Measurements from ENCODE around the gene ZC3H4.
A peak's percentile ranks its signal among the peaks of the same experiment; 100 is the strongest.

ZC3H4 gene

GRCh38 chr19:47035127-47036096 lies 78.2 kb downstream of the ZC3H4 start:
- peak; percentile 86 for DNase-seq (ENCODE audit: low read depth, low spot score)
- peak overlapping the region; percentile 62 for H3K4me3 ChIP-seq (ENCODE audit: low read length)

- DNase-seq (ENCODE audit: low read depth, low spot score) = peak; percentile 29
- H3K4me3 ChIP-seq (ENCODE audit: low read length) = no peak overlapping the region
These were observed 81.3 kb downstream of the ZC3H4 start for GRCh38 chr19:47032171-47032811.

- DNase-seq (ENCODE audit: low read depth, low spot score) = no peak
- no peak overlapping the region for H3K4me3 ChIP-seq (ENCODE audit: low read length)
These were observed 85.4 kb downstream of the ZC3H4 start for GRCh38 chr19:47028195-47028601.

- no peak overlapping the region for H3K4me3 ChIP-seq (ENCODE audit: low read length)
- DNase-seq (ENCODE audit: low read depth, low spot score) = no peak
These were observed 85.9 kb downstream of the ZC3H4 start for GRCh38 chr19:47027586-47028088.

GRCh38 chr19:47026889-47027288 lies 86.7 kb downstream of the ZC3H4 start:
- H3K4me3 ChIP-seq (ENCODE audit: low read length) = no peak overlapping the region
- no peak for DNase-seq (ENCODE audit: low read depth, low spot score)

- no peak for DNase-seq (ENCODE audit: low read depth, low spot score)
- no peak overlapping the region for H3K4me3 ChIP-seq (ENCODE audit: low read length)
These were observed 87.4 kb downstream of the ZC3H4 start for GRCh38 chr19:47026156-47026555.

GRCh38 chr19:47024502-47024901 lies 89.1 kb downstream of the ZC3H4 start:
- DNase-seq (ENCODE audit: low read depth, low spot score) = no peak
- H3K4me3 ChIP-seq (ENCODE audit: low read length) = no peak overlapping the region

- no peak overlapping the region for H3K4me3 ChIP-seq (ENCODE audit: low read length)
- no peak for DNase-seq (ENCODE audit: low read depth, low spot score)
These were observed 90.2 kb downstream of the ZC3H4 start for GRCh38 chr19:47023448-47023794.

- DNase-seq (ENCODE audit: low read depth, low spot score) = no peak
- H3K4me3 ChIP-seq (ENCODE audit: low read length) = no peak overlapping the region
These were observed 90.8 kb downstream of the ZC3H4 start for GRCh38 chr19:47022541-47023447.

- no peak overlapping the region for H3K4me3 ChIP-seq (ENCODE audit: low read length)
- DNase-seq (ENCODE audit: low read depth, low spot score) = no peak
These were observed 91.4 kb downstream of the ZC3H4 start for GRCh38 chr19:47022140-47022536.

- no peak for DNase-seq (ENCODE audit: low read depth, low spot score)
- no peak overlapping the region for H3K4me3 ChIP-seq (ENCODE audit: low read length)
These were observed 91.9 kb downstream of the ZC3H4 start for GRCh38 chr19:47021536-47022139.

- no peak for DNase-seq (ENCODE audit: low read depth, low spot score)
- no peak overlapping the region for H3K4me3 ChIP-seq (ENCODE audit: low read length)
These were observed 92.5 kb downstream of the ZC3H4 start for GRCh38 chr19:47020992-47021496.

- DNase-seq (ENCODE audit: low read depth, low spot score) = no peak
- no peak overlapping the region for H3K4me3 ChIP-seq (ENCODE audit: low read length)
These were observed 93.3 kb downstream of the ZC3H4 start for GRCh38 chr19:47020132-47020805.

- no peak for DNase-seq (ENCODE audit: low read depth, low spot score)
- no peak within 1 kb of the TSS for H3K4me3 ChIP-seq (ENCODE audit: low read length)
These were observed 94.0 kb downstream of the ZC3H4 start, which contains the start of gene NPAS1 for GRCh38 chr19:47019431-47020041. Gene NPAS1 (plus strand): TSS chr19:47019837. CDS start chr19:47021048, 1,211 bp downstream.

- no peak overlapping the region for H3K4me3 ChIP-seq (ENCODE audit: low read length)
- DNase-seq (ENCODE audit: low read depth, low spot score) = no peak
These were observed 94.7 kb downstream of the ZC3H4 start for GRCh38 chr19:47018923-47019322.
